ENCODE data around the gene ASIC2.

The ASIC2 gene

DNA sequence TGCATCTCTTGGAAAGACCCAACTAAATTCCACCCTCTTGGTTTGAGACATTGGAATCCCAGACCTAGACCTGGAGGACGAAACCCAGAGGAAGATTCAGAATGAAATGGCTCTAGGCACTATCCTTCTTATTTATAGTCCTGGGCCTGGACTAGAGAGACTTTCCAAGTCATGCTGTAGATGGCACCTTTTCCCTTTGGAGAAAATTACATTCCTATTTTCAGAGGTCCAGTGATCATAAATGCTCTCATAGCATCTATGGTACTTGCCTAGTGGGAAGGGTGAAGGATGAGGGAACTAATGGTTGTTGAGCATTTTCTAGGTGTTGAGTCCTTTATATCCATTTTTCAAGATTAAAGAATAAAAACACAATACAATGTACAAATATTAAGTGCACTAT lies 264.3 kb downstream of the ASIC2 start:
- ATAC-seq, result no peak
- no peak for TF ChIP-seq ZC3H10 (CRISPR knock-in tag; IDR thresholded peaks at IDR 0.05)
- TF ChIP-seq ISL1 (CRISPR knock-in tag; IDR thresholded peaks at IDR 0.05), result no peak
- TF ChIP-seq ZFP30 (CRISPR knock-in tag; IDR thresholded peaks at IDR 0.05), result no peak

DNA sequence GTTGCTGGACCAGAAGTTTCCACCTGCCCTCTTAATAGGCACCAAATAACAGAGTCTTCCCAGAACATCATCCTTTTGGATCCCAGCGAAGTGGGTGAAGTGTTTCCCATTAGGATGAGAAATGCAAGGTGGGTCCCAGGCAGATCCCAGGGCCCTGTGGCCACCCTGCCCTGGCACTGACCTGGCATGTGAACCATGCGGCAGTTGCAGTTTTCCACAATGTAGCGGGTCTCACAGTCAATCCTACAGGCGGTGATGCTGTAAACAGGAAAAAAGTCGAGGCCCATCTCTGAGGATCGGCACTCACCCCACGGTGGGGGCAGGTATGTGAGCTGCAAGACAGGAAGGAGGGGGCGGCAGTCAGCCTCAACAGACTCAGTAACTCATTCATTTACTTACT lies 265.0 kb downstream of the ASIC2 start:
- ATAC-seq, result no peak
- TF ChIP-seq SNAI2 (CRISPR knock-in tag; IDR thresholded peaks at IDR 0.05) (no peak), ZC3H10 (CRISPR knock-in tag; IDR thresholded peaks at IDR 0.05) (no peak), ESRRG (CRISPR knock-in tag; IDR thresholded peaks at IDR 0.05) (no peak), TCF4 (CRISPR knock-in tag; IDR thresholded peaks at IDR 0.05; ENCODE audit: borderline replicate concordance) (no peak), ZFP3 (CRISPR knock-in tag; IDR thresholded peaks at IDR 0.05) (no peak), ARNTL (CRISPR knock-in tag; IDR thresholded peaks at IDR 0.05; ENCODE audit: borderline replicate concordance, low read depth) (no peak), ZFP30 (CRISPR knock-in tag; IDR thresholded peaks at IDR 0.05) (no peak), ZNF565 (CRISPR knock-in tag; conservative IDR thresholded peaks at IDR 0.05; ENCODE audit: low read depth) (no peak), ISL1 (CRISPR knock-in tag; IDR thresholded peaks at IDR 0.05) (no peak), TOX (CRISPR knock-in tag; IDR thresholded peaks at IDR 0.05; ENCODE audit: borderline replicate concordance) (no peak), ZNF70 (CRISPR knock-in tag; IDR thresholded peaks at IDR 0.05) (no peak)
- TF ChIP-seq, protein P1, sequence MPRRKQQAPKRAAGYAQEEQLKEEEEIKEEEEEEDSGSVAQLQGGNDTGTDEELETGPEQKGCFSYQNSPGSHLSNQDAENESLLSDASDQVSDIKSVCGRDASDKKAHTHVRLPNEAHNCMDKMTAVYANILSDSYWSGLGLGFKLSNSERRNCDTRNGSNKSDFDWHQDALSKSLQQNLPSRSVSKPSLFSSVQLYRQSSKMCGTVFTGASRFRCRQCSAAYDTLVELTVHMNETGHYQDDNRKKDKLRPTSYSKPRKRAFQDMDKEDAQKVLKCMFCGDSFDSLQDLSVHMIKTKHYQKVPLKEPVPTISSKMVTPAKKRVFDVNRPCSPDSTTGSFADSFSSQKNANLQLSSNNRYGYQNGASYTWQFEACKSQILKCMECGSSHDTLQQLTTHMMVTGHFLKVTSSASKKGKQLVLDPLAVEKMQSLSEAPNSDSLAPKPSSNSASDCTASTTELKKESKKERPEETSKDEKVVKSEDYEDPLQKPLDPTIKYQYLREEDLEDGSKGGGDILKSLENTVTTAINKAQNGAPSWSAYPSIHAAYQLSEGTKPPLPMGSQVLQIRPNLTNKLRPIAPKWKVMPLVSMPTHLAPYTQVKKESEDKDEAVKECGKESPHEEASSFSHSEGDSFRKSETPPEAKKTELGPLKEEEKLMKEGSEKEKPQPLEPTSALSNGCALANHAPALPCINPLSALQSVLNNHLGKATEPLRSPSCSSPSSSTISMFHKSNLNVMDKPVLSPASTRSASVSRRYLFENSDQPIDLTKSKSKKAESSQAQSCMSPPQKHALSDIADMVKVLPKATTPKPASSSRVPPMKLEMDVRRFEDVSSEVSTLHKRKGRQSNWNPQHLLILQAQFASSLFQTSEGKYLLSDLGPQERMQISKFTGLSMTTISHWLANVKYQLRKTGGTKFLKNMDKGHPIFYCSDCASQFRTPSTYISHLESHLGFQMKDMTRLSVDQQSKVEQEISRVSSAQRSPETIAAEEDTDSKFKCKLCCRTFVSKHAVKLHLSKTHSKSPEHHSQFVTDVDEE (CRISPR knock-in tag; IDR thresholded peaks at IDR 0.05), result no peak
- TF ChIP-seq, protein P2, sequence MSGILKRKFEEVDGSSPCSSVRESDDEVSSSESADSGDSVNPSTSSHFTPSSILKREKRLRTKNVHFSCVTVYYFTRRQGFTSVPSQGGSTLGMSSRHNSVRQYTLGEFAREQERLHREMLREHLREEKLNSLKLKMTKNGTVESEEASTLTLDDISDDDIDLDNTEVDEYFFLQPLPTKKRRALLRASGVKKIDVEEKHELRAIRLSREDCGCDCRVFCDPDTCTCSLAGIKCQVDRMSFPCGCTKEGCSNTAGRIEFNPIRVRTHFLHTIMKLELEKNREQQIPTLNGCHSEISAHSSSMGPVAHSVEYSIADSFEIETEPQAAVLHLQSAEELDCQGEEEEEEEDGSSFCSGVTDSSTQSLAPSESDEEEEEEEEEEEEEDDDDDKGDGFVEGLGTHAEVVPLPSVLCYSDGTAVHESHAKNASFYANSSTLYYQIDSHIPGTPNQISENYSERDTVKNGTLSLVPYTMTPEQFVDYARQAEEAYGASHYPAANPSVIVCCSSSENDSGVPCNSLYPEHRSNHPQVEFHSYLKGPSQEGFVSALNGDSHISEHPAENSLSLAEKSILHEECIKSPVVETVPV (CRISPR knock-in tag; IDR thresholded peaks at IDR 0.05), result no peak
- TF ChIP-seq, protein P3, sequence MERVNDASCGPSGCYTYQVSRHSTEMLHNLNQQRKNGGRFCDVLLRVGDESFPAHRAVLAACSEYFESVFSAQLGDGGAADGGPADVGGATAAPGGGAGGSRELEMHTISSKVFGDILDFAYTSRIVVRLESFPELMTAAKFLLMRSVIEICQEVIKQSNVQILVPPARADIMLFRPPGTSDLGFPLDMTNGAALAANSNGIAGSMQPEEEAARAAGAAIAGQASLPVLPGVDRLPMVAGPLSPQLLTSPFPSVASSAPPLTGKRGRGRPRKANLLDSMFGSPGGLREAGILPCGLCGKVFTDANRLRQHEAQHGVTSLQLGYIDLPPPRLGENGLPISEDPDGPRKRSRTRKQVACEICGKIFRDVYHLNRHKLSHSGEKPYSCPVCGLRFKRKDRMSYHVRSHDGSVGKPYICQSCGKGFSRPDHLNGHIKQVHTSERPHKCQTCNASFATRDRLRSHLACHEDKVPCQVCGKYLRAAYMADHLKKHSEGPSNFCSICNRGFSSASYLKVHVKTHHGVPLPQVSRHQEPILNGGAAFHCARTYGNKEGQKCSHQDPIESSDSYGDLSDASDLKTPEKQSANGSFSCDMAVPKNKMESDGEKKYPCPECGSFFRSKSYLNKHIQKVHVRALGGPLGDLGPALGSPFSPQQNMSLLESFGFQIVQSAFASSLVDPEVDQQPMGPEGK (CRISPR knock-in tag; IDR thresholded peaks at IDR 0.05; ENCODE audit: borderline replicate concordance), result no peak
- TF ChIP-seq, protein P4, sequence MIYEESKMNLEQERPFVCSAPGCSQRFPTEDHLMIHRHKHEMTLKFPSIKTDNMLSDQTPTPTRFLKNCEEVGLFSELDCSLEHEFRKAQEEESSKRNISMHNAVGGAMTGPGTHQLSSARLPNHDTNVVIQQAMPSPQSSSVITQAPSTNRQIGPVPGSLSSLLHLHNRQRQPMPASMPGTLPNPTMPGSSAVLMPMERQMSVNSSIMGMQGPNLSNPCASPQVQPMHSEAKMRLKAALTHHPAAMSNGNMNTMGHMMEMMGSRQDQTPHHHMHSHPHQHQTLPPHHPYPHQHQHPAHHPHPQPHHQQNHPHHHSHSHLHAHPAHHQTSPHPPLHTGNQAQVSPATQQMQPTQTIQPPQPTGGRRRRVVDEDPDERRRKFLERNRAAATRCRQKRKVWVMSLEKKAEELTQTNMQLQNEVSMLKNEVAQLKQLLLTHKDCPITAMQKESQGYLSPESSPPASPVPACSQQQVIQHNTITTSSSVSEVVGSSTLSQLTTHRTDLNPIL (CRISPR knock-in tag; IDR thresholded peaks at IDR 0.05; ENCODE audit: low read depth), result no peak

DNA sequence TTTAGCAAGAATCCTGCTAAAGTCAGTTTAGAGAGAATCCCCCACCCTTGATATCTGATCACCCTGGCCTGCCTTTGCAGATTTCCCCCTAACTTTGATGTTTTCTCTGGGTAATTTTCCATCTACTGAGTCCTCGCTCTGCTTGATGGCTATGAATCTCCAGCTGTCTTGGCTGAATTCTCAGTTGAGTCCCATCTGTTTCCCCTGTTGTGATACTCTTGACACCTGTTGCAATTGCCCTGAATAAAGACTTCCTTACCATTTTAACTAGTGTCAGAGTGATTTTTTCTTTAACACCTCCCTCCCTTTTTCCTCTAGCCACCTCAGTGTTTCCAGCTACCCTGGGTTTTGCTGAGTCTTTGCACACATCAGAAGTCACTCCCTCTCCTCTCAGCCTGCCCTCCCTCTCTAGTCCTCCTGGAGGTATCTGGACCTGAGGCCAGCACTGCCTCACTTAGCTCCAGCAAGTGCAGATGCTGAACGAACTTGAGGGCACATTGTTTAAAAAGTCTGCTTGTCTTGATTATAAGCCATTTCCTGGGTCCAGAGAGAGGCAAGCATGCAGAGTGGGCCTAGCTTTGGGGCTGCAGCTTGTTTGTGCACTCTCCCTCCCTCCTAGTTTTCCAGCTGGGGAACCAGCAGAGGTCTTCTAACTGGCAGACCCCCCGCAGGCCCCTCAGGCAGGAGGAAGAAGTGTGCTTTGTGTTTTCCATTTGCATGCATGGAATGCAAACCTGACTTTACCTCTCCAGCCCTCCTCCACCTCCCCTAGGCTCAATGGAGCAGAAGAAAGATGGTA lies 268.2 kb downstream of the ASIC2 start:
- ATAC-seq, result no peak
- TF ChIP-seq ARNTL (CRISPR knock-in tag; IDR thresholded peaks at IDR 0.05; ENCODE audit: borderline replicate concordance, low read depth), result no peak
- TF ChIP-seq, protein P2 (CRISPR knock-in tag; IDR thresholded peaks at IDR 0.05), result no peak
- TF ChIP-seq ZFP30 (CRISPR knock-in tag; IDR thresholded peaks at IDR 0.05), result no peak
- TF ChIP-seq TCF4 (CRISPR knock-in tag; IDR thresholded peaks at IDR 0.05; ENCODE audit: borderline replicate concordance), result no peak

DNA sequence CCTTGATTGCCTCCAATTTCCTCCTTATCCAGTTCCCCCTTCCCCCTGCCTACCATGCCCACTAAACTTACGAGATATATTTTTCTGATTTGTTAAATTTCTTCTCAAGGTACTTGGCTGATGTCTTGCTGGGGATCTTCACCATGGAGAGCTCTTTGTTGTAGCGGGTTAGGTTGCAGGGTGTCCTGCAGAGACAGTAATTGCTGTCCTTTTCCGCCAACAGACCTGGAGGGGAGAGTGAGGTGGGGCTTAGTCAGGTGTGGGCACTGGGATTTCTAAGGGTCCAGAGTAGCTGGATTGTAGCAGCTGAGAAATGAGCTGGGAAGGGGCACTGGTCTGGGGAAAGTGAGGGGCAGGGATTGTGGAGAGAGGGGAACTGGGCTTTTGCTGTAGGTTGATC lies 269.3 kb downstream of the ASIC2 start:
- TF ChIP-seq ZNF8 (CRISPR knock-in tag; IDR thresholded peaks at IDR 0.05) (no peak), ARNTL (CRISPR knock-in tag; IDR thresholded peaks at IDR 0.05; ENCODE audit: borderline replicate concordance, low read depth) (no peak), OSR1 (CRISPR knock-in tag; IDR thresholded peaks at IDR 0.05) (no peak), ZC3H10 (CRISPR knock-in tag; IDR thresholded peaks at IDR 0.05) (no peak), ZNF565 (CRISPR knock-in tag; conservative IDR thresholded peaks at IDR 0.05; ENCODE audit: low read depth) (no peak), ZFP3 (CRISPR knock-in tag; IDR thresholded peaks at IDR 0.05) (no peak), CSDC2 (CRISPR knock-in tag; IDR thresholded peaks at IDR 0.05) (no peak), TOX (CRISPR knock-in tag; IDR thresholded peaks at IDR 0.05; ENCODE audit: borderline replicate concordance) (no peak), GLIS3 (CRISPR knock-in tag; IDR thresholded peaks at IDR 0.05) (no peak), ZFP30 (CRISPR knock-in tag; IDR thresholded peaks at IDR 0.05) (no peak), SNAI2 (CRISPR knock-in tag; IDR thresholded peaks at IDR 0.05) (no peak)
- TF ChIP-seq, protein P5, sequence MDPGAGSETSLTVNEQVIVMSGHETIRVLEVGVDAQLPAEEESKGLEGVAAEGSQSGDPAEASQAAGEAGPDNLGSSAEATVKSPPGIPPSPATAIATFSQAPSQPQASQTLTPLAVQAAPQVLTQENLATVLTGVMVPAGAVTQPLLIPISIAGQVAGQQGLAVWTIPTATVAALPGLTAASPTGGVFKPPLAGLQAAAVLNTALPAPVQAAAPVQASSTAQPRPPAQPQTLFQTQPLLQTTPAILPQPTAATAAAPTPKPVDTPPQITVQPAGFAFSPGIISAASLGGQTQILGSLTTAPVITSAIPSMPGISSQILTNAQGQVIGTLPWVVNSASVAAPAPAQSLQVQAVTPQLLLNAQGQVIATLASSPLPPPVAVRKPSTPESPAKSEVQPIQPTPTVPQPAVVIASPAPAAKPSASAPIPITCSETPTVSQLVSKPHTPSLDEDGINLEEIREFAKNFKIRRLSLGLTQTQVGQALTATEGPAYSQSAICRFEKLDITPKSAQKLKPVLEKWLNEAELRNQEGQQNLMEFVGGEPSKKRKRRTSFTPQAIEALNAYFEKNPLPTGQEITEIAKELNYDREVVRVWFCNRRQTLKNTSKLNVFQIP (CRISPR knock-in tag; IDR thresholded peaks at IDR 0.05; ENCODE audit: borderline replicate concordance, low read depth), result no peak
- no peak for ATAC-seq

All from SK-N-SH treated with all-trans-retinoic acid at 6 μM for 48 hours (cell line).